ENCODE data around the gene ORAI2. TPM values are rescaled to one million over a fixed set of nuclear protein-coding genes. Genes with fewer than 3 reads are reported as not detected.
A peak's percentile ranks its signal among the peaks of the same experiment; 100 is the strongest.

ORAI2 gene
- total and polyA plus RNA-seq, 10 of the 15 experiments (the other 5 are each of a cell fraction or from before 2014, with no cell fraction given), result 5.8 to 111 (median 46.9) TPM

DNA sequence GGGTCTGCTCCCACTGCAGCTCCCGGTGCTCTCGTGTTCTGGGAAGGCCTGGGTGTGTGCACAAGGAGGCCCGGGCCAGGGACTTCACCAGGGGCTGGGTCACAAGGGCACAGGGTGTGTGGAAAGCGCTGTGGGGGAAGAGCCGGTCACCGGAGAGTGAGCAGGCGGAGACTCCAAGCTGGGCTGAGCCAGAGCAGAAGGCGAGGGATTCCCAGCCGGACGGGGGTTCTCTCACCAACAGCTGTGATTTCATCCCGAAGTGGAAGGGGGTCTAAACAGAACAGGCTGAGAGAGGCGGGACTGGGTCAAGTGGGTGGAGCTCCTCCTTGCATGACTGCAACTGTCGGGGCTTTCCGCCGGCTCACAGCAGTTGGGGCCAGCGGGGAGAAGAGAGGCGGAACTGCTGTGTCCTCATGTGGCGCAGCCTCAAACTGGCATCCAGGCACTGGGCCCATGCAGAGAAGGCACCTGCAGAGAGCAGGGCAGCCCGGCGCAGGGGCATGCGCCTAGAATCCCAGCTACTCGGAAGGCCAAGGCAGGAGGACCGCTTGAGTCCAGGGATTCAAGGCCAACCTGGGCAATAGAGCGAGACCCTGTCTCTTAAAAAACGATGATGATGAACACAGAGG, 7.6 kb upstream of the ORAI2 start (continued):
- TF ChIP-seq SUPT20H (IDR thresholded peaks at IDR 0.05; ENCODE audit: borderline replicate concordance, control insufficient read depth, low read depth, low read length) (no peak), ATF7 (IDR thresholded peaks at IDR 0.05; ENCODE audit: low read depth) (peak; percentile 18; the same call in 1 of the 2 replicates), FOXM1 (IDR thresholded peaks at IDR 0.05; ENCODE audit: low read depth, low read length) (no peak), JUNB (IDR thresholded peaks at IDR 0.05) (no peak), SMAD1 (IDR thresholded peaks at IDR 0.05; ENCODE audit: low read depth, partially characterized antibody) (peak; percentile 74), RUNX3 (IDR thresholded peaks at IDR 0.05; ENCODE audit: low read length) (no peak), DPF2 (IDR thresholded peaks at IDR 0.05) (peak; percentile 86; the same call in 1 of the 2 replicates), CREM (IDR thresholded peaks at IDR 0.05; ENCODE audit: low read depth) (peak; percentile 66), NFYA (IDR thresholded peaks at IDR 0.05; ENCODE audit: borderline replicate concordance, low read depth, low read length) (no peak)
- TF ChIP-seq, protein P1, sequence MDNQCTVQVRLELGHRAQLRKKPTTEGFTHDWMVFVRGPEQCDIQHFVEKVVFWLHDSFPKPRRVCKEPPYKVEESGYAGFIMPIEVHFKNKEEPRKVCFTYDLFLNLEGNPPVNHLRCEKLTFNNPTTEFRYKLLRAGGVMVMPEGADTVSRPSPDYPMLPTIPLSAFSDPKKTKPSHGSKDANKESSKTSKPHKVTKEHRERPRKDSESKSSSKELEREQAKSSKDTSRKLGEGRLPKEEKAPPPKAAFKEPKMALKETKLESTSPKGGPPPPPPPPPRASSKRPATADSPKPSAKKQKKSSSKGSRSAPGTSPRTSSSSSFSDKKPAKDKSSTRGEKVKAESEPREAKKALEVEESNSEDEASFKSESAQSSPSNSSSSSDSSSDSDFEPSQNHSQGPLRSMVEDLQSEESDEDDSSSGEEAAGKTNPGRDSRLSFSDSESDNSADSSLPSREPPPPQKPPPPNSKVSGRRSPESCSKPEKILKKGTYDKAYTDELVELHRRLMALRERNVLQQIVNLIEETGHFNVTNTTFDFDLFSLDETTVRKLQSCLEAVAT (IDR thresholded peaks at IDR 0.05), result peak; percentile 68
- TF ChIP-seq, protein P2, sequence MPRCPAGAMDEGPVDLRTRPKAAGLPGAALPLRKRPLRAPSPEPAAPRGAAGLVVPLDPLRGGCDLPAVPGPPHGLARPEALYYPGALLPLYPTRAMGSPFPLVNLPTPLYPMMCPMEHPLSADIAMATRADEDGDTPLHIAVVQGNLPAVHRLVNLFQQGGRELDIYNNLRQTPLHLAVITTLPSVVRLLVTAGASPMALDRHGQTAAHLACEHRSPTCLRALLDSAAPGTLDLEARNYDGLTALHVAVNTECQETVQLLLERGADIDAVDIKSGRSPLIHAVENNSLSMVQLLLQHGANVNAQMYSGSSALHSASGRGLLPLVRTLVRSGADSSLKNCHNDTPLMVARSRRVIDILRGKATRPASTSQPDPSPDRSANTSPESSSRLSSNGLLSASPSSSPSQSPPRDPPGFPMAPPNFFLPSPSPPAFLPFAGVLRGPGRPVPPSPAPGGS (IDR thresholded peaks at IDR 0.05; ENCODE audit: borderline replicate concordance, insufficient read depth, low read depth, low read length, poor library complexity, severe bottlenecking), result no peak
- TF ChIP-seq, protein P3, sequence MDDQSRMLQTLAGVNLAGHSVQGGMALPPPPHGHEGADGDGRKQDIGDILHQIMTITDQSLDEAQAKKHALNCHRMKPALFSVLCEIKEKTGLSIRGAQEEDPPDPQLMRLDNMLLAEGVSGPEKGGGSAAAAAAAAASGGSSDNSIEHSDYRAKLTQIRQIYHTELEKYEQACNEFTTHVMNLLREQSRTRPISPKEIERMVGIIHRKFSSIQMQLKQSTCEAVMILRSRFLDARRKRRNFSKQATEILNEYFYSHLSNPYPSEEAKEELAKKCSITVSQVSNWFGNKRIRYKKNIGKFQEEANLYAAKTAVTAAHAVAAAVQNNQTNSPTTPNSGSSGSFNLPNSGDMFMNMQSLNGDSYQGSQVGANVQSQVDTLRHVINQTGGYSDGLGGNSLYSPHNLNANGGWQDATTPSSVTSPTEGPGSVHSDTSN (IDR thresholded peaks at IDR 0.05; ENCODE audit: insufficient replicate concordance, low read depth, low read length), result no peak
- TF ChIP-seq, protein P4, sequence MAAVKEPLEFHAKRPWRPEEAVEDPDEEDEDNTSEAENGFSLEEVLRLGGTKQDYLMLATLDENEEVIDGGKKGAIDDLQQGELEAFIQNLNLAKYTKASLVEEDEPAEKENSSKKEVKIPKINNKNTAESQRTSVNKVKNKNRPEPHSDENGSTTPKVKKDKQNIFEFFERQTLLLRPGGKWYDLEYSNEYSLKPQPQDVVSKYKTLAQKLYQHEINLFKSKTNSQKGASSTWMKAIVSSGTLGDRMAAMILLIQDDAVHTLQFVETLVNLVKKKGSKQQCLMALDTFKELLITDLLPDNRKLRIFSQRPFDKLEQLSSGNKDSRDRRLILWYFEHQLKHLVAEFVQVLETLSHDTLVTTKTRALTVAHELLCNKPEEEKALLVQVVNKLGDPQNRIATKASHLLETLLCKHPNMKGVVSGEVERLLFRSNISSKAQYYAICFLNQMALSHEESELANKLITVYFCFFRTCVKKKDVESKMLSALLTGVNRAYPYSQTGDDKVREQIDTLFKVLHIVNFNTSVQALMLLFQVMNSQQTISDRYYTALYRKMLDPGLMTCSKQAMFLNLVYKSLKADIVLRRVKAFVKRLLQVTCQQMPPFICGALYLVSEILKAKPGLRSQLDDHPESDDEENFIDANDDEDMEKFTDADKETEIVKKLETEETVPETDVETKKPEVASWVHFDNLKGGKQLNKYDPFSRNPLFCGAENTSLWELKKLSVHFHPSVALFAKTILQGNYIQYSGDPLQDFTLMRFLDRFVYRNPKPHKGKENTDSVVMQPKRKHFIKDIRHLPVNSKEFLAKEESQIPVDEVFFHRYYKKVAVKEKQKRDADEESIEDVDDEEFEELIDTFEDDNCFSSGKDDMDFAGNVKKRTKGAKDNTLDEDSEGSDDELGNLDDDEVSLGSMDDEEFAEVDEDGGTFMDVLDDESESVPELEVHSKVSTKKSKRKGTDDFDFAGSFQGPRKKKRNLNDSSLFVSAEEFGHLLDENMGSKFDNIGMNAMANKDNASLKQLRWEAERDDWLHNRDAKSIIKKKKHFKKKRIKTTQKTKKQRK (IDR thresholded peaks at IDR 0.05; ENCODE audit: low read depth, low read length), result no peak
- TF ChIP-seq, protein P5, sequence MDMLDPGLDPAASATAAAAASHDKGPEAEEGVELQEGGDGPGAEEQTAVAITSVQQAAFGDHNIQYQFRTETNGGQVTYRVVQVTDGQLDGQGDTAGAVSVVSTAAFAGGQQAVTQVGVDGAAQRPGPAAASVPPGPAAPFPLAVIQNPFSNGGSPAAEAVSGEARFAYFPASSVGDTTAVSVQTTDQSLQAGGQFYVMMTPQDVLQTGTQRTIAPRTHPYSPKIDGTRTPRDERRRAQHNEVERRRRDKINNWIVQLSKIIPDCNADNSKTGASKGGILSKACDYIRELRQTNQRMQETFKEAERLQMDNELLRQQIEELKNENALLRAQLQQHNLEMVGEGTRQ (IDR thresholded peaks at IDR 0.05; ENCODE audit: borderline replicate concordance, low read depth, low read length), result peak; percentile 20
- TF ChIP-seq, protein P6, sequence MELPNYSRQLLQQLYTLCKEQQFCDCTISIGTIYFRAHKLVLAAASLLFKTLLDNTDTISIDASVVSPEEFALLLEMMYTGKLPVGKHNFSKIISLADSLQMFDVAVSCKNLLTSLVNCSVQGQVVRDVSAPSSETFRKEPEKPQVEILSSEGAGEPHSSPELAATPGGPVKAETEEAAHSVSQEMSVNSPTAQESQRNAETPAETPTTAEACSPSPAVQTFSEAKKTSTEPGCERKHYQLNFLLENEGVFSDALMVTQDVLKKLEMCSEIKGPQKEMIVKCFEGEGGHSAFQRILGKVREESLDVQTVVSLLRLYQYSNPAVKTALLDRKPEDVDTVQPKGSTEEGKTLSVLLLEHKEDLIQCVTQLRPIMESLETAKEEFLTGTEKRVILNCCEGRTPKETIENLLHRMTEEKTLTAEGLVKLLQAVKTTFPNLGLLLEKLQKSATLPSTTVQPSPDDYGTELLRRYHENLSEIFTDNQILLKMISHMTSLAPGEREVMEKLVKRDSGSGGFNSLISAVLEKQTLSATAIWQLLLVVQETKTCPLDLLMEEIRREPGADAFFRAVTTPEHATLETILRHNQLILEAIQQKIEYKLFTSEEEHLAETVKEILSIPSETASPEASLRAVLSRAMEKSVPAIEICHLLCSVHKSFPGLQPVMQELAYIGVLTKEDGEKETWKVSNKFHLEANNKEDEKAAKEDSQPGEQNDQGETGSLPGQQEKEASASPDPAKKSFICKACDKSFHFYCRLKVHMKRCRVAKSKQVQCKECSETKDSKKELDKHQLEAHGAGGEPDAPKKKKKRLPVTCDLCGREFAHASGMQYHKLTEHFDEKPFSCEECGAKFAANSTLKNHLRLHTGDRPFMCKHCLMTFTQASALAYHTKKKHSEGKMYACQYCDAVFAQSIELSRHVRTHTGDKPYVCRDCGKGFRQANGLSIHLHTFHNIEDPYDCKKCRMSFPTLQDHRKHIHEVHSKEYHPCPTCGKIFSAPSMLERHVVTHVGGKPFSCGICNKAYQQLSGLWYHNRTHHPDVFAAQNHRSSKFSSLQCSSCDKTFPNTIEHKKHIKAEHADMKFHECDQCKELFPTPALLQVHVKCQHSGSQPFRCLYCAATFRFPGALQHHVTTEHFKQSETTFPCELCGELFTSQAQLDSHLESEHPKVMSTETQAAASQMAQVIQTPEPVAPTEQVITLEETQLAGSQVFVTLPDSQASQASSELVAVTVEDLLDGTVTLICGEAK (IDR thresholded peaks at IDR 0.05; ENCODE audit: borderline replicate concordance), result no peak

Data from GM12878 (cell line).